Transverse colon (tissue), 4 donors: ENCODE results near the gene TDO2.

Source experiments
- CTCF ChIP-seq, 5 experiments: fragments of 200-600 bp in 3 of 5; fragments of 450-650 bp in 2 of 5; sonication (generic) in 3 of 5; IDR thresholded peaks; 1 replicate in 2 of 5; 2 replicates in 3 of 5; pipeline ENCODE4 v1.5.1; 2016 to 2017; ENCODE audit warnings: antibody characterized with exemption in 5 of 5, inconsistent platforms in 3 of 5, mild to moderate bottlenecking in 2 of 5, moderate library complexity in 1 of 5
- POLR2AphosphoS5 ChIP-seq, 3 donors: sonication (generic); formaldehyde crosslinking; IDR thresholded peaks; one replicate each; pipeline ENCODE4 v1.6.1; 2016; ENCODE audit warnings: antibody characterized with exemption in 3 of 3

GRCh38 chr4:155929833-155930232 is 26.3 kb downstream of the TDO2 start:
- TF ChIP-seq POLR2AphosphoS5 (IDR thresholded peaks at IDR 0.05) (no peak), CTCF (IDR thresholded peaks at IDR 0.05) (no peak)
